Measurements from ENCODE around the gene FAM43B. TPM values are rescaled to one million over a fixed set of nuclear protein-coding genes. Genes with fewer than 3 reads are reported as not detected.

FAM43B gene
- polyA plus RNA-seq, 4 donors = 1.2 to 1.9 (median 1.5) TPM

- peak; percentile 70 to 81 (median 74) for DNase-seq (ENCODE audit: low read depth in 4 of 4, low spot score in 3 of 4)
Measured at GRCh38 chr1:20589331-20590278, 37.2 kb downstream of the FAM43B start.

GRCh38 chr1:20590306-20590777 is 38.0 kb downstream of the FAM43B start:
- DNase-seq (ENCODE audit: low read depth in 4 of 4, low spot score in 3 of 4) = no peak

- no peak for DNase-seq (ENCODE audit: low read depth in 4 of 4, low spot score in 3 of 4)
Measured at GRCh38 chr1:20593756-20594155, 41.4 kb downstream of the FAM43B start.

GRCh38 chr1:20594746-20595145 is 42.4 kb downstream of the FAM43B start:
- no peak for DNase-seq (ENCODE audit: low read depth in 4 of 4, low spot score in 3 of 4)

GRCh38 chr1:20596106-20596505 is 43.7 kb downstream of the FAM43B start:
- no peak for DNase-seq (ENCODE audit: low read depth in 4 of 4, low spot score in 3 of 4)

- DNase-seq (ENCODE audit: low read depth in 4 of 4, low spot score in 3 of 4) = no peak
Measured at GRCh38 chr1:20597650-20598049, 45.3 kb downstream of the FAM43B start.

- DNase-seq (ENCODE audit: low read depth in 4 of 4, low spot score in 3 of 4) = no peak
Measured at GRCh38 chr1:20600156-20600555, 47.8 kb downstream of the FAM43B start.

- no peak for DNase-seq (ENCODE audit: low read depth in 4 of 4, low spot score in 3 of 4)
Measured at GRCh38 chr1:20601129-20601825, 48.9 kb downstream of the FAM43B start.

GRCh38 chr1:20602851-20603450 is 50.6 kb downstream of the FAM43B start:
- no peak for DNase-seq (ENCODE audit: low read depth in 4 of 4, low spot score in 3 of 4)

GRCh38 chr1:20603504-20604464 is 51.4 kb downstream of the FAM43B start:
- no peak for DNase-seq (ENCODE audit: low read depth in 4 of 4, low spot score in 3 of 4)

Other genes starting within 250 kb of the FAM43B start
- gene CAMK2N1, start 66.4 kb upstream of the FAM43B start, polyA plus RNA-seq (ENCODE audit: insufficient read length in 4 of 4) = 10 to 100 TPM; 80.8 to 93.1 (median 85.1) TPM
- 10 to 100 TPM; 35.8 to 39.9 (median 37.9) TPM for gene MUL1, start 44.4 kb upstream of the FAM43B start, polyA plus RNA-seq (ENCODE audit: insufficient read length in 4 of 4)
- gene CDA, start 36.5 kb downstream of the FAM43B start, polyA plus RNA-seq (ENCODE audit: insufficient read length in 4 of 4) = 1 to 10 TPM; 5.4 to 6.8 (median 6.6) TPM
- gene PINK1, start 80.9 kb downstream of the FAM43B start, polyA plus RNA-seq (ENCODE audit: insufficient read length in 4 of 4) = 10 to 100 TPM; 69.1 to 76.9 (median 73.5) TPM
- gene DDOST, start 108.8 kb downstream of the FAM43B start, polyA plus RNA-seq (ENCODE audit: insufficient read length in 4 of 4) = 100 to 1,000 TPM; 217 to 254 (median 232) TPM
- gene KIF17, start 165.4 kb downstream of the FAM43B start, polyA plus RNA-seq (ENCODE audit: insufficient read length in 4 of 4) = 1 to 10 TPM; 2.1 to 5.6 (median 4.9) TPM
- 1 to 10 TPM in 3 of 4 donors, under 1 TPM in 1; 0.80 to 1.4 (median 1.1) TPM for gene SH2D5, start 180.1 kb downstream of the FAM43B start, polyA plus RNA-seq (ENCODE audit: insufficient read length in 4 of 4)
- gene HP1BP3, start 234.7 kb downstream of the FAM43B start, polyA plus RNA-seq (ENCODE audit: insufficient read length in 4 of 4) = 100 to 1,000 TPM; 246 to 289 (median 277) TPM